Kidney capillary endothelial cell (primary cell): ENCODE results near the gene OR2M3.
A peak's percentile ranks its signal among the peaks of the same experiment; 100 is the strongest.
"Not testable (repeated sequence)": the region's sequence is repeated elsewhere in the genome, so short reads cannot be mapped to it uniquely, and the experiment has no call there.

Experiments
- DNase-seq: peaks from one replicate; pipeline ENCODE4 v3.0.0-alpha.2; 2018; ENCODE audit warnings: low spot score

Gene OR2M3

GRCh38 chr1:248196965-248197364, at the start of gene OR2M3:
TSS of gene OR2M3 (plus strand) at chr1:248197265. CDS start at chr1:248203068, 5,803 bp downstream.
- DNase-seq, result no peak

GRCh38 chr1:248152056-248152827, 44.8 kb upstream of the OR2M3 start:
- no peak for DNase-seq

- DNase-seq, result no peak
These were observed 41.1 kb upstream of the OR2M3 start for GRCh38 chr1:248155927-248156326.

- no peak for DNase-seq
These were observed 38.3 kb upstream of the OR2M3 start for GRCh38 chr1:248158758-248159157.

- no peak for DNase-seq
These were observed 33.0 kb upstream of the OR2M3 start for GRCh38 chr1:248164031-248164430.

- no peak for DNase-seq
These were observed 31.9 kb upstream of the OR2M3 start for GRCh38 chr1:248165186-248165585.

- no peak for DNase-seq
These were observed 22.5 kb upstream of the OR2M3 start, which contains the start of gene OR2M2 for GRCh38 chr1:248174521-248174920. TSS of gene OR2M2 (plus strand) at chr1:248174821. CDS start at chr1:248179986, 5,165 bp downstream.

- DNase-seq, result no peak
These were observed 13.1 kb upstream of the OR2M3 start for GRCh38 chr1:248183996-248184395.

- DNase-seq, result no peak
These were observed 9.7 kb upstream of the OR2M3 start for GRCh38 chr1:248187363-248187762.

- no peak for DNase-seq
These were observed 8.0 kb upstream of the OR2M3 start for GRCh38 chr1:248189026-248189425.

- DNase-seq, result no peak
These were observed 2.9 kb upstream of the OR2M3 start for GRCh38 chr1:248194117-248194516.

- no peak for DNase-seq
These were observed 18.8 kb downstream of the OR2M3 start for GRCh38 chr1:248215880-248216279.

- DNase-seq, result no peak
These were observed 28.5 kb downstream of the OR2M3 start for GRCh38 chr1:248225537-248225936.

- DNase-seq, result no peak
These were observed 32.4 kb downstream of the OR2M3 start for GRCh38 chr1:248229360-248229908.

GRCh38 chr1:248231117-248231516, 34.1 kb downstream of the OR2M3 start, which contains the start of gene OR2M4:
TSS of gene OR2M4 (plus strand) at chr1:248231417. CDS start at chr1:248238929, 7,512 bp downstream.
- DNase-seq, result no peak

GRCh38 chr1:248239478-248239877, 42.4 kb downstream of the OR2M3 start:
- no peak for DNase-seq

GRCh38 chr1:248243204-248243603, 46.1 kb downstream of the OR2M3 start:
- peak; percentile 11 for DNase-seq

GRCh38 chr1:248259309-248259708, 62.2 kb downstream of the OR2M3 start:
- DNase-seq, result not testable (repeated sequence)
